KMS-11 (cell line): ENCODE measurements around the gene PRAMEF12.
"Not testable (repeated sequence)": the region's sequence is repeated elsewhere in the genome, so short reads cannot be mapped to it uniquely, and the experiment has no call there.

ENCODE experiments used
- H2AFZ ChIP-seq: fragments of 200-600 bp; sonication (generic); 2 replicates; pipeline ENCODE4 v1.6.1; 2016; ENCODE audit warnings: antibody characterized with exemption, mixed run types, low read depth
- H3K27ac ChIP-seq: fragments of 200-600 bp; sonication (generic); 2 replicates; pipeline ENCODE4 v1.6.1; 2016; ENCODE audit warnings: mild to moderate bottlenecking, mixed run types
- H3K27me3 ChIP-seq: fragments of 200-600 bp; sonication (generic); 2 replicates; pipeline ENCODE4 v1.6.1; 2017; ENCODE audit warnings: mild to moderate bottlenecking, low read depth, mixed run types, moderate library complexity; ENCODE audit not compliant: insufficient read depth
- H3K36me3 ChIP-seq: fragments of 200-600 bp; sonication (generic); 2 replicates; pipeline ENCODE4 v1.6.1; 2017; ENCODE audit warnings: mild to moderate bottlenecking, mixed run types; ENCODE audit not compliant: insufficient read depth
- H3K4me1 ChIP-seq: fragments of 200-600 bp; sonication (generic); 2 replicates; pipeline ENCODE4 v1.6.1; 2016; ENCODE audit warnings: mild to moderate bottlenecking, low read depth, mixed run types; ENCODE audit not compliant: poor library complexity, severe bottlenecking
- H3K4me2 ChIP-seq: fragments of 200-600 bp; sonication (generic); 2 replicates; pipeline ENCODE4 v1.7.0; 2016; ENCODE audit warnings: mild to moderate bottlenecking, mixed run types
- H3K4me3 ChIP-seq: fragments of 200-600 bp; sonication (generic); IDR thresholded peaks from 2 replicates; pipeline ENCODE4 v1.6.1; 2017; ENCODE audit warnings: low read depth, low read length, mixed read lengths; ENCODE audit not compliant: insufficient read depth
- H3K79me2 ChIP-seq: fragments of 200-600 bp; sonication (generic); 2 replicates; pipeline ENCODE4 v1.6.1; 2016; ENCODE audit warnings: low read depth, mixed run types; ENCODE audit not compliant: insufficient read depth
- H3K9ac ChIP-seq: fragments of 200-600 bp; sonication (generic); 2 replicates; pipeline ENCODE4 v1.6.1; 2016; ENCODE audit warnings: mild to moderate bottlenecking, mixed run types
- H4K20me1 ChIP-seq: fragments of 200-600 bp; sonication (generic); 2 replicates; pipeline ENCODE4 v1.6.1; 2016; ENCODE audit warnings: mild to moderate bottlenecking, mixed run types; ENCODE audit not compliant: insufficient read depth
- TF ChIP-seq, protein P1 (sequence below): fragments of 200-600 bp; sonication (generic); conservative IDR thresholded peaks from 2 replicates; pipeline ENCODE4 v1.6.1; 2017; ENCODE audit warnings: low read depth, mild to moderate bottlenecking, antibody characterized with exemption, low read length, moderate library complexity, mixed read lengths

Gene PRAMEF12

DNA sequence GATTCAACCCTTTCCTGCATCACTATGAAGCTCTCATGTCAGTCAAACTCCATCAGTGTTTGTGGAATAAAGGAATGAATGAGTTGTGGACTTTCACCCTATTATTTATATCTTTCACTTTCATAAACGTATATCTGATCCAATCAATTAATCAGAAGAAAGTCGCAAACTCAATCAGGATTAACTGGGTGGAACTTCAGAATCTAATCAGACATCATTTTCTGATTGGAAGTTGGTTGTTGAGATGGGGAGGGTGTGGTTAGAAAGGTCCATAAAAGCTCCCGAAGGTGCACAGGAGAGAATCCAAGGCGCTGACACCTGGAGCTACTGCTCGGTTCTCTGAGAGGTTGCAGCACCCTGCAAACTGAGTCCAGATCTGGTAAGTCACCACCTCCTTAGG, at the start of gene PRAMEF12:
Gene PRAMEF12, plus strand, starts transcription at position 301 of the 400 bp plus-strand sequence. CDS start 1,130 bp downstream, outside the sequence.
- Histone ChIP-seq H4K20me1 (no peaks in the 10 kb centered on the region), H3K9ac (no peak within 1 kb of the TSS), H2AFZ (no peak within 1 kb of the TSS), H3K36me3 (no peaks in the 10 kb centered on the region), H3K27me3 (peaks cover 31% of the 10 kb centered on the region; the same call in 1 of the 2 replicates), H3K4me1 (no peaks in the 10 kb centered on the region), H3K4me3 (no peak within 1 kb of the TSS), H3K27ac (no peak within 1 kb of the TSS), H3K79me2 (no peaks in the 10 kb centered on the region), H3K4me2 (no peak within 1 kb of the TSS)
- TF ChIP-seq, protein P1, sequence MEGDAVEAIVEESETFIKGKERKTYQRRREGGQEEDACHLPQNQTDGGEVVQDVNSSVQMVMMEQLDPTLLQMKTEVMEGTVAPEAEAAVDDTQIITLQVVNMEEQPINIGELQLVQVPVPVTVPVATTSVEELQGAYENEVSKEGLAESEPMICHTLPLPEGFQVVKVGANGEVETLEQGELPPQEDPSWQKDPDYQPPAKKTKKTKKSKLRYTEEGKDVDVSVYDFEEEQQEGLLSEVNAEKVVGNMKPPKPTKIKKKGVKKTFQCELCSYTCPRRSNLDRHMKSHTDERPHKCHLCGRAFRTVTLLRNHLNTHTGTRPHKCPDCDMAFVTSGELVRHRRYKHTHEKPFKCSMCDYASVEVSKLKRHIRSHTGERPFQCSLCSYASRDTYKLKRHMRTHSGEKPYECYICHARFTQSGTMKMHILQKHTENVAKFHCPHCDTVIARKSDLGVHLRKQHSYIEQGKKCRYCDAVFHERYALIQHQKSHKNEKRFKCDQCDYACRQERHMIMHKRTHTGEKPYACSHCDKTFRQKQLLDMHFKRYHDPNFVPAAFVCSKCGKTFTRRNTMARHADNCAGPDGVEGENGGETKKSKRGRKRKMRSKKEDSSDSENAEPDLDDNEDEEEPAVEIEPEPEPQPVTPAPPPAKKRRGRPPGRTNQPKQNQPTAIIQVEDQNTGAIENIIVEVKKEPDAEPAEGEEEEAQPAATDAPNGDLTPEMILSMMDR, result no peak

DNA sequence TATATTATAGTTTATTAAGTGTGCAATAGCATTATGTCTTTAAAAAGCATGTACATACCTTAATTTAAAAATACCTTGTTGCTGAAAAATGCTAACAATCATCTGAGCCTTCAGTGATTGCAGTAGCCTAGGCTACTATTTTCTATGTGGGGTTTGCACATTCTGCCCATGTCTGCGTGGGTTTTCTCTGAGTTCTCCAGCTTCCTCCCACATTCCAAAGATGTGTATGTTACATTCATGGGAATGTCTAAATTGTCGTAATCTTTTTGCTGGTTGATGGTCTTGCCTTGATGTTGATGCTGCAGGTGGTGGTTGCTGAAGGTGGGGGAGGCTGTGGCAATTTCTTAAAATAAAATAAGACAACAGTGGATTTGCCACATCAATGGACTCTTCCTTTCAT, 45.1 kb upstream of the PRAMEF12 start:
- H3K27me3 ChIP-seq, result peaks cover 3% of the 10 kb centered on the region; the same call in 1 of the 2 replicates
- no peaks in the 10 kb centered on the region for H3K79me2 ChIP-seq
- H3K4me2 ChIP-seq, result no peak overlapping the region
- no peak overlapping the region for H3K9ac ChIP-seq
- H4K20me1 ChIP-seq, result no peaks in the 10 kb centered on the region
- H3K4me3 ChIP-seq, result no peak overlapping the region
- TF ChIP-seq, protein P1, result no peak
- no peak overlapping the region for H3K27ac ChIP-seq
- no peaks in the 10 kb centered on the region for H3K36me3 ChIP-seq
- no peak overlapping the region for H2AFZ ChIP-seq
- no peaks in the 10 kb centered on the region for H3K4me1 ChIP-seq

DNA sequence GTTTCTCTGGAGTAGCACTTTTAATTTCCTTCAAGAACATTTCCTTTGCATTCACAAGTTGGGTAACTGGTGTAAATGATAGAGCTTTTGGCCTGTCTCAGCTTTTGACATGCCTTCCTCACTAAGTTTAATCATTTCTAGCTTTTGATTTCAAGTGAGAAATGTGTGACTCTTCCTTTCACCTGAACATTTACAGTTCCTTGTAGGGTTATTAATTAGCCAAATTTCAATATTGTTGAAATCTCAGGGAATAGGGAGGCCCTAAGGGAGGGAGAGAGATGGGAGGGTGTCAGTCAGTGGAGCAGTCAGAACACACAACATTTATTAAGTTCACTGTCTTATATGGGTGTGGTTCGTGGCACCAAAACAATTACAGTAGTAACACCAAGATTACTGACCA, 43.4 kb upstream of the PRAMEF12 start:
- Histone ChIP-seq H3K9ac (no peak overlapping the region), H3K36me3 (no peaks in the 10 kb centered on the region), H2AFZ (no peak overlapping the region), H4K20me1 (no peaks in the 10 kb centered on the region), H3K27ac (no peak overlapping the region), H3K79me2 (no peaks in the 10 kb centered on the region), H3K4me3 (no peak overlapping the region), H3K4me2 (no peak overlapping the region), H3K4me1 (no peaks in the 10 kb centered on the region), H3K27me3 (no peaks in the 10 kb centered on the region; the same call in 1 of the 2 replicates)
- TF ChIP-seq, protein P1, result no peak

DNA sequence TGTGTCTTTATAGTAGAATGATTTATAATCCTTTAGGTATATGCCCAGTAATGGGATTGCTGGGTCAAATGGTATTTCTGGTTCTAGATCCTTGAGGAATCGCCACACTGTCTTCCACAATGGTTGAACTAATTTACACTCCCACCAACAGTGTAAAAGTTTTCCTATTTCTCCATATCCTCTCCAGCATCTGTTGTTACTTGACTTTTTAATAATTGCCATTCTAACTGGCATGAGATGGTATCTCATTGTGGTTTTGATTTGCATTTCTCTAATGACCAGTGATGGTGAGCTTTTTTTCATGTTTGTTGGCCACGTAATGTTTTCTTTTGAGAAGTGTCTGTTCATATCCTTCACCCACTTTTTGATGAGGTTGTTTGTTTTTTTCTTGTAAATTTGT, 42.5 kb upstream of the PRAMEF12 start:
- not testable (repeated sequence) for H3K4me2 ChIP-seq, H3K4me3 ChIP-seq, H3K9ac ChIP-seq, H2AFZ ChIP-seq, H3K27me3 ChIP-seq, H3K27ac ChIP-seq, H3K36me3 ChIP-seq, H4K20me1 ChIP-seq, H3K4me1 ChIP-seq, H3K79me2 ChIP-seq

DNA sequence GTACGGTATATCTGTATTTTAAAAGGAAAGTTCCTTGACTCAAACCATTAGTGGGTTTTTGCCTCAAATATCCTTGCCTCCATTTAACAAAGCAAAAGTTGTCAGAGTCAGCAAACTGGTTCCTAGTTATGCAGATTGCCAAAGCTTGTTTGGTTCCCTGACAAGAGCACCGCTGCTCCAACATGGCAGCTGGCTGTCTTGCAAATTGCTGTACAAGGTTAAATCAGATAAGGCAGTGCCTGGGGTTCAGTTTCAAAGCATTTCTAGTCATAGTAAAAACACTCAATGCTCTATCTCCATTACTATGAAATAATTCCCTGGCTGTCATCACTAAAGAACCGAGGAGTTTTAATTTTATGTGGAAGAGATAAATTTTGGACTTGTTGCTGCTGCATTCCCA, 38.9 kb upstream of the PRAMEF12 start:
- Histone ChIP-seq H3K27me3 (no peaks in the 10 kb centered on the region; the same call in 1 of the 2 replicates), H3K36me3 (no peaks in the 10 kb centered on the region), H2AFZ (no peak overlapping the region), H3K4me3 (no peak overlapping the region), H4K20me1 (no peaks in the 10 kb centered on the region), H3K4me2 (no peak overlapping the region), H3K4me1 (no peaks in the 10 kb centered on the region), H3K9ac (no peak overlapping the region), H3K27ac (no peak overlapping the region), H3K79me2 (no peaks in the 10 kb centered on the region)
- TF ChIP-seq, protein P1, result no peak
